GM10266 (cell line): ENCODE measurements around the gene IL17REL.

Source experiments
- DNase-seq: peaks from one replicate; pipeline ENCODE4 v3.0.0; 2012; ENCODE audit errors: extremely low spot score
- CTCF ChIP-seq: IDR thresholded peaks from 2 replicates; pipeline ENCODE4 v1.5.1; 2012; ENCODE audit warnings: mild to moderate bottlenecking, low read depth; ENCODE audit not compliant: control insufficient read depth, insufficient read depth; ENCODE audit errors: missing control alignments

The IL17REL gene

GRCh38 chr22:49956418-49956770, 56.2 kb downstream of the IL17REL start:
- no peak for TF ChIP-seq CTCF
- no peak for DNase-seq

GRCh38 chr22:49955581-49956417, 56.8 kb downstream of the IL17REL start:
- TF ChIP-seq CTCF, result no peak
- DNase-seq, result no peak

GRCh38 chr22:49954991-49955580, 57.5 kb downstream of the IL17REL start:
- no peak for TF ChIP-seq CTCF
- no peak for DNase-seq

- TF ChIP-seq CTCF, result no peak
- no peak for DNase-seq
These were observed 58.2 kb downstream of the IL17REL start for GRCh38 chr22:49954354-49954753.

GRCh38 chr22:49953680-49954344, 58.8 kb downstream of the IL17REL start:
- no peak for TF ChIP-seq CTCF
- no peak for DNase-seq

- DNase-seq, result no peak
- no peak for TF ChIP-seq CTCF
These were observed 59.4 kb downstream of the IL17REL start for GRCh38 chr22:49953027-49953679.
